SU-DHL-6 (cell line): ENCODE results near the gene GTF2IRD2.
"Not testable (repeated sequence)": the region's sequence is repeated elsewhere in the genome, so short reads cannot be mapped to it uniquely, and the experiment has no call there.

Experiments
- H2AFZ ChIP-seq: fragments of 200-600 bp; sonication (generic); 2 replicates; pipeline ENCODE4 v1.6.1; 2014; ENCODE audit warnings: low read depth, mild to moderate bottlenecking, moderate library complexity, mixed read lengths, antibody characterized with exemption, low read length; ENCODE audit not compliant: severe bottlenecking
- H3F3A ChIP-seq: fragments of 200-600 bp; shearing (Covaris generic); 2 replicates; pipeline ENCODE4 v1.6.0; 2016; ENCODE audit warnings: antibody characterized with exemption, mild to moderate bottlenecking; ENCODE audit not compliant: insufficient read depth
- H3K27ac ChIP-seq: fragments of 200-600 bp; sonication (generic); 2 replicates; pipeline ENCODE4 v1.5.1; 2016; ENCODE audit warnings: low read depth, mild to moderate bottlenecking, low read length, moderate library complexity, mixed read lengths
- H3K27me3 ChIP-seq: fragments of 200-600 bp; sonication (generic), shearing (Covaris generic); 2 replicates; pipeline ENCODE4 v1.6.0; 2014; ENCODE audit warnings: mild to moderate bottlenecking, low read length
- H3K36me3 ChIP-seq: fragments of 200-600 bp; sonication (generic); 2 replicates; pipeline ENCODE4 v1.6.1; 2014; ENCODE audit warnings: mild to moderate bottlenecking, low read length, mixed read lengths
- H3K4me2 ChIP-seq: fragments of 300-600, 200-600 bp; shearing (Covaris generic), sonication (generic); 2 replicates; pipeline ENCODE4 v1.6.0; 2014; ENCODE audit warnings: low read length, low read depth, mild to moderate bottlenecking; ENCODE audit not compliant: poor library complexity, severe bottlenecking
- H3K4me3 ChIP-seq: fragments of 200-600 bp; sonication (generic); 2 replicates; pipeline ENCODE4 v1.5.1; 2014; ENCODE audit warnings: antibody characterized with exemption, low read length, mild to moderate bottlenecking, mixed read lengths; ENCODE audit not compliant: insufficient read depth, poor library complexity, severe bottlenecking
- H3K79me2 ChIP-seq: fragments of 200-600 bp; sonication (generic); 2 replicates; pipeline ENCODE4 v1.6.1; 2014; ENCODE audit warnings: mild to moderate bottlenecking, low read length, moderate library complexity; ENCODE audit not compliant: insufficient read depth
- H3K9ac ChIP-seq: fragments of 200-600 bp; sonication (generic); 2 replicates; pipeline ENCODE4 v1.7.0; 2014; ENCODE audit warnings: mild to moderate bottlenecking, low read length
- H3K9me2 ChIP-seq: fragments of 200-600 bp; sonication (generic); replicated peaks from 2 replicates; pipeline ENCODE4 v1.6.1; 2014; ENCODE audit warnings: low read length; ENCODE audit not compliant: insufficient read depth
- H3K9me3 ChIP-seq: fragments of 200-600 bp; sonication (generic); 2 replicates; pipeline ENCODE4 v1.6.1; 2014; ENCODE audit warnings: low read length, mixed read lengths; ENCODE audit not compliant: insufficient read depth
- H4K20me1 ChIP-seq: fragments of 200-600 bp; sonication (generic); 2 replicates; pipeline ENCODE4 v1.6.1; 2014; ENCODE audit warnings: low read depth, mild to moderate bottlenecking, antibody characterized with exemption, low read length, moderate library complexity, mixed read lengths

GTF2IRD2 gene

GRCh38 chr7:74872542-74872941, 21.1 kb upstream of the GTF2IRD2 start:
- not testable (repeated sequence) for H3K4me2 ChIP-seq, H3F3A ChIP-seq, H2AFZ ChIP-seq, H3K36me3 ChIP-seq, H3K9me3 ChIP-seq, H4K20me1 ChIP-seq, H3K4me3 ChIP-seq, H3K9me2 ChIP-seq, H3K9ac ChIP-seq, H3K27me3 ChIP-seq, H3K27ac ChIP-seq, H3K79me2 ChIP-seq

GRCh38 chr7:74865777-74866176, 14.4 kb upstream of the GTF2IRD2 start:
- not testable (repeated sequence) for H3K27ac ChIP-seq, H3K9me2 ChIP-seq, H2AFZ ChIP-seq, H3K4me2 ChIP-seq, H3K9me3 ChIP-seq, H3F3A ChIP-seq, H3K79me2 ChIP-seq, H3K36me3 ChIP-seq, H3K9ac ChIP-seq, H3K4me3 ChIP-seq, H3K27me3 ChIP-seq, H4K20me1 ChIP-seq

DNA sequence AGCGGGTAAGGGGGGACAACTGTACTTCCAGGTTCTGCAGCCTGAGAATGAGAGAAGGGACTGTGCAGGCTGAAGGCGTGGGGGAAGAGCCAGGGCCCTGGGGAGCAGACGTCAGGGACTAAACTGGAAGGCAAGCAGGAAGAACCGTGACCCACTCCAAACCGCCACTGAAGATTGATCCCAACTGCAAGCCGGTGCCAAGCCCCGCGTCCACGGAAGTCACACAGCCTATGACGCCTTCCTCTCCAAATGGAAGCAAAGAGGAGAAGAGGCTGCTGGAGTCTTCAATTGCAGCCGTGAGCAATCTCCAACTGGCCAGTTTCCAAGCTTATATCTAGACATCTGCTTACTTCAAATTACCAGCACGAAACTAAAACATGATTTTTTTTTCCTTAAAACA, 1.6 kb downstream of the GTF2IRD2 start:
- not testable (repeated sequence) for H3K4me3 ChIP-seq, H3F3A ChIP-seq, H3K9me3 ChIP-seq, H3K36me3 ChIP-seq, H3K4me2 ChIP-seq, H2AFZ ChIP-seq, H4K20me1 ChIP-seq, H3K9ac ChIP-seq, H3K79me2 ChIP-seq, H3K27ac ChIP-seq, H3K27me3 ChIP-seq, H3K9me2 ChIP-seq

DNA sequence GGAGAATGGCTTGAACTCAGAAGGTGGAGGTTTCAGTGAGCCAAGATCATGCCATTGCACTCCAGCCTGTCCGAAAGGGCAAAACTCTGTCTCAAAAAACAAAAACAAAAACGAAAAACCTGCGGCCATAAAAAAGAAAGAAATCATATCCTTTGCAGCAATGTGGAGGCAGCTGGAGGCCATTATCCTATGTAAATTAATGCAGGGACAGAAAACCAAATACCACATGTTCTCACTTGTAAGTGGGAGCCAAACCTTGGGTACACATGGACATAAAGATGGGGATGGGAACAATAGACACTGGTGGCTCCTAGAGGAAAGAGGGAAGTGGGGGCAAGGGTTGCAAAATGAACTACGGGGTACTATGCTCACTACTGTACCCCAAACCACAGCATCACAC, 21.0 kb downstream of the GTF2IRD2 start:
- H3K27me3 ChIP-seq, H2AFZ ChIP-seq, H3K9me2 ChIP-seq, H3K4me3 ChIP-seq, H3K9me3 ChIP-seq, H4K20me1 ChIP-seq, H3K36me3 ChIP-seq, H3F3A ChIP-seq, H3K27ac ChIP-seq, H3K79me2 ChIP-seq, H3K4me2 ChIP-seq, H3K9ac ChIP-seq: not testable (repeated sequence)

- not testable (repeated sequence) for H3F3A ChIP-seq, H4K20me1 ChIP-seq, H3K79me2 ChIP-seq, H2AFZ ChIP-seq, H3K27me3 ChIP-seq, H3K4me2 ChIP-seq, H3K9ac ChIP-seq, H3K27ac ChIP-seq, H3K4me3 ChIP-seq, H3K36me3 ChIP-seq, H3K9me2 ChIP-seq, H3K9me3 ChIP-seq
Measured at GRCh38 chr7:74829959-74830358, 21.4 kb downstream of the GTF2IRD2 start.

- not testable (repeated sequence) for H3K4me3 ChIP-seq, H3K27me3 ChIP-seq, H4K20me1 ChIP-seq, H3K79me2 ChIP-seq, H3K27ac ChIP-seq, H2AFZ ChIP-seq, H3K4me2 ChIP-seq, H3K9me2 ChIP-seq, H3K36me3 ChIP-seq, H3K9ac ChIP-seq, H3K9me3 ChIP-seq, H3F3A ChIP-seq
Measured at GRCh38 chr7:74821259-74821658, 30.1 kb downstream of the GTF2IRD2 start.

DNA sequence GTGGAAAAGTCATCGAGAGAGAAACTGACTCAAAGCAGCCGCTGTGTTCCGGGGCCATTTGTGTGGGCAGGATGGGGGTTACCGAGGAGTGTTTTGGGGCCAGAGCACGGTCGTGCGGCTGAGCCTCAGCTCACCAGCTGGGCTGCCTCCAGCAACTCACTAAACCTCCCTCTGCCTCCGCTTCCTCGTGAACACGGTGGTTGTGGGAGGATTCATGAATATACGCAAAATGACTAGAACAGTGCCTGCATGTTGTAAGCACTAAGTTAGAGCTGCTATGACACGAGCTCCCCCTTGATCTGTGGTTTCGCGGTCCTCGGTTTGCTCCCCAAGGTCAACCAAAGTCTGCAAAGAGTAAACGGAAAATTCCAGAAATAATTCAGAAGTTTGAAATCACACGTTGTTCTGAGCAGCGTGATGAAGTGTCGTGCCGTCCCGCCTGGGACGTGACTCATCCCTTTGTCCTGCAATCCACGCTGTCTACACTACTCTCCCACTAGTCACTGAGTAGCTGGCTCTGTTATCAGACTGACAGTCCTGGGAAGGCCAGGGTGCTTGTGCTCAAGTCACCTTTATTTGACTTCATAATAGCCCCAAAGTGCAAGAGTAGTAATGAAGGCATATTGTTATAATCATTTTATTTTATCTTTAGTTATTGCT, 31.1 kb downstream of the GTF2IRD2 start:
- not testable (repeated sequence) for H3K36me3 ChIP-seq, H2AFZ ChIP-seq, H3K9me2 ChIP-seq, H4K20me1 ChIP-seq, H3K27me3 ChIP-seq, H3K27ac ChIP-seq, H3F3A ChIP-seq, H3K9me3 ChIP-seq, H3K4me3 ChIP-seq, H3K9ac ChIP-seq, H3K79me2 ChIP-seq, H3K4me2 ChIP-seq

- H3K4me2 ChIP-seq, H3K9me2 ChIP-seq, H3F3A ChIP-seq, H3K4me3 ChIP-seq, H3K27me3 ChIP-seq, H3K36me3 ChIP-seq, H3K79me2 ChIP-seq, H2AFZ ChIP-seq, H4K20me1 ChIP-seq, H3K9me3 ChIP-seq, H3K9ac ChIP-seq, H3K27ac ChIP-seq: not testable (repeated sequence)
Measured at GRCh38 chr7:74815882-74816281, 35.5 kb downstream of the GTF2IRD2 start.
